ENCODE data around the gene NAT14.

GRCh38 chr19:55459551-55459949 is 25.4 kb upstream of the NAT14 start:
- TF ChIP-seq POLR2A (IDR thresholded peaks at IDR 0.05; ENCODE audit: low read depth, low read length) (no peak), TAF1 (IDR thresholded peaks at IDR 0.05; ENCODE audit: borderline replicate concordance, low read depth, low read length) (no peak), POLR2AphosphoS5 (IDR thresholded peaks at IDR 0.05; ENCODE audit: low read depth, low read length) (no peak)

All from GM12892 (cell line).